Natural killer cell (primary cell): ENCODE data around the gene DENND1A. TPM values are rescaled to one million over a fixed set of nuclear protein-coding genes. Genes with fewer than 3 reads are reported as not detected.

Experiments
- ATAC-seq, 3 donors: fragments of 150-1000 bp in 2 of 3; fragments of 200-7000 bp in 1 of 3; cut with Tn5 transposase; 1 replicate in 1 of 3; 2 replicates in 2 of 3; pipeline ENCODE4 v1.10.0; 2021; ENCODE audit warnings: mild to moderate bottlenecking in 2 of 3, moderate library complexity in 2 of 3
- DNase-seq, 2 donors: peaks; one replicate each; pipeline versions ENCODE4 v3.0.0 to v3.0.0-alpha.2; 2013 to 2021; ENCODE audit warnings: mixed read lengths in 1 of 2
- H3K27ac ChIP-seq: one replicate; pipeline ENCODE4 v1.5.1; 2013; ENCODE audit warnings: mild to moderate bottlenecking, low read length
- H3K27me3 ChIP-seq: one replicate; pipeline ENCODE4 v1.6.1; 2013; ENCODE audit warnings: low read length; ENCODE audit not compliant: control insufficient read depth, insufficient read depth
- H3K36me3 ChIP-seq: one replicate; pipeline ENCODE4 v1.6.1; 2013; ENCODE audit warnings: low read length; ENCODE audit not compliant: control insufficient read depth, insufficient read depth
- H3K4me1 ChIP-seq: one replicate; pipeline ENCODE4 v1.6.1; 2013; ENCODE audit warnings: low read length; ENCODE audit not compliant: control insufficient read depth, insufficient read depth
- H3K4me3 ChIP-seq: one replicate; pipeline ENCODE4 v1.5.1; 2013; ENCODE audit warnings: low read length
- H3K9me3 ChIP-seq: one replicate; pipeline ENCODE4 v1.6.1; 2013; ENCODE audit warnings: low read length; ENCODE audit not compliant: control insufficient read depth, insufficient read depth
- H3K27ac Mint-ChIP-seq, 2 donors: one replicate each; pipeline ENCODE4 v1.8.0; 2022; ENCODE audit warnings: mild to moderate bottlenecking in 2 of 2, mixed read lengths in 2 of 2, moderate library complexity in 1 of 2
- H3K27me3 Mint-ChIP-seq, 2 donors: one replicate each; pipeline ENCODE4 v1.8.0; 2022; ENCODE audit warnings: low read depth in 2 of 2, mixed read lengths in 2 of 2
- H3K36me3 Mint-ChIP-seq: one replicate; pipeline ENCODE4 v1.8.0; 2022; ENCODE audit warnings: mixed read lengths
- H3K4me1 Mint-ChIP-seq, 2 donors: one replicate each; pipeline ENCODE4 v1.8.0; 2022; ENCODE audit warnings: mixed read lengths in 2 of 2
- H3K4me3 Mint-ChIP-seq: one replicate; pipeline ENCODE4 v1.8.0; 2022; ENCODE audit warnings: mild to moderate bottlenecking, moderate library complexity, mixed read lengths
- H3K9me3 Mint-ChIP-seq, 2 donors: one replicate each; pipeline ENCODE4 v1.8.0; 2022; ENCODE audit warnings: mixed read lengths in 2 of 2
- WGBS: methylation state at CpG from one replicate; pipeline ENCODE4 v1.1.7; 2013; ENCODE audit warnings: missing lambda C conversion rate; ENCODE audit not compliant: insufficient coverage; 5-methylcytosine and 5-hydroxymethylcytosine counted together
- intact Hi-C: fragments of 100-400 bp; cut with micrococcal nuclease; formaldehyde crosslinking; loops from one replicate; pipeline ENCODE4 v1.14.2; 2022
- total RNA-seq, 4 donors: library from RNA; stranded (reverse); fragments of 120-200 nt in 1 of 4; gene quantifications; one replicate each; pipeline versions ENCODE4 v1.2.3 to v1.2.4, GENCODE V29; 2013 to 2022
- TF ChIP-seq, protein P1 (sequence below): fragments of 200-600 bp; IDR thresholded peaks from one replicate; pipeline ENCODE4 v1.8.0; 2022; ENCODE audit warnings: antibody characterized with exemption

DENND1A gene
- total RNA-seq, 3 donors from 2014 or later (not counting 1 experiment from before 2014, with no cell fraction given): 27.8 to 37.6 (median 30.9) TPM

DNA sequence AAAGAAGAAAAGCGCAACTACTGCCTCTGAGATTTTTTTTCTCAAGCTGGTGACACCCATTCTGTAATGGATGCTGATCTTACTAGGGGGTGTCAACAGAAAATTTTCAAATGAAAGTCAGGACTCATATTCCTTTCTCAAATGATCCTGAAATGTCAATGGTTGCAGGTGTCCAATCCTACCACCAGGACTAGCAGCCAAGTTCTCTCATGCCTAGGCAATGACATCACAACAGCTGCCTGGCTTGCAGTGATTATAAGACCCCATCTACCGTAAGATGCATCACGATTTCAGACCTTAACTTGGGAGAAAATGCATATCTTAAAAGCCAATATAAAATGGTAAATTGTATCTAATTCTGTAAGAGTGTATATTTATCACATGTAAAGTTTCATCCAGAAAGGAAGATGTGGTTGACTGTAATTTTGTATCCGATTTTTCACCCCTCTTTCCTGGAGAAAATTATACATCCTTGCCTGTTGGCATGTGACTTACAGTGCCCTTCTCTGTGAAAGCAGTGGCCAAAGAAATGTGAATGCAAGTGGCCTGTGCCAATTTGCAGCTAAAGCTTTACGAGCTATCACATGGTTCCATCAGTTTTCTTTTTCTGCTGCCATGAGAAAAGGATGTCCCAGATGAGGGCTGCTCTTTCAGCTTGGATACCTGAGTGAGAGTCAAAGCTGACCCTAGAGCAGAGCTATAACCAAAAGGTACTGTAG, 104.4 kb downstream of the DENND1A start:
- Mint-ChIP-seq H3K36me3 (peaks cover 32% of the 10 kb centered on the region), H3K27me3 (no peaks in the 10 kb centered on the region), H3K4me1 (peaks cover 0 to 10% of the 10 kb centered on the region in 2 donors), H3K27ac (no peak overlapping the region), H3K4me3 (no peak overlapping the region), H3K9me3 (peaks cover 10 to 17% of the 10 kb centered on the region in 2 donors)
- Histone ChIP-seq H3K36me3 (no peaks in the 10 kb centered on the region), H3K27me3 (no peaks in the 10 kb centered on the region), H3K9me3 (peaks cover 8% of the 10 kb centered on the region), H3K4me3 (no peak overlapping the region), H3K27ac (no peak overlapping the region), H3K4me1 (no peaks in the 10 kb centered on the region)
- ATAC-seq: no peak
- DNase-seq: no peak
- TF ChIP-seq, protein P1, sequence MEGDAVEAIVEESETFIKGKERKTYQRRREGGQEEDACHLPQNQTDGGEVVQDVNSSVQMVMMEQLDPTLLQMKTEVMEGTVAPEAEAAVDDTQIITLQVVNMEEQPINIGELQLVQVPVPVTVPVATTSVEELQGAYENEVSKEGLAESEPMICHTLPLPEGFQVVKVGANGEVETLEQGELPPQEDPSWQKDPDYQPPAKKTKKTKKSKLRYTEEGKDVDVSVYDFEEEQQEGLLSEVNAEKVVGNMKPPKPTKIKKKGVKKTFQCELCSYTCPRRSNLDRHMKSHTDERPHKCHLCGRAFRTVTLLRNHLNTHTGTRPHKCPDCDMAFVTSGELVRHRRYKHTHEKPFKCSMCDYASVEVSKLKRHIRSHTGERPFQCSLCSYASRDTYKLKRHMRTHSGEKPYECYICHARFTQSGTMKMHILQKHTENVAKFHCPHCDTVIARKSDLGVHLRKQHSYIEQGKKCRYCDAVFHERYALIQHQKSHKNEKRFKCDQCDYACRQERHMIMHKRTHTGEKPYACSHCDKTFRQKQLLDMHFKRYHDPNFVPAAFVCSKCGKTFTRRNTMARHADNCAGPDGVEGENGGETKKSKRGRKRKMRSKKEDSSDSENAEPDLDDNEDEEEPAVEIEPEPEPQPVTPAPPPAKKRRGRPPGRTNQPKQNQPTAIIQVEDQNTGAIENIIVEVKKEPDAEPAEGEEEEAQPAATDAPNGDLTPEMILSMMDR: no peak
- intact Hi-C loops: no loop called here
- 96% methylated on average over 5 of the region's 5 CpGs for WGBS

DNA sequence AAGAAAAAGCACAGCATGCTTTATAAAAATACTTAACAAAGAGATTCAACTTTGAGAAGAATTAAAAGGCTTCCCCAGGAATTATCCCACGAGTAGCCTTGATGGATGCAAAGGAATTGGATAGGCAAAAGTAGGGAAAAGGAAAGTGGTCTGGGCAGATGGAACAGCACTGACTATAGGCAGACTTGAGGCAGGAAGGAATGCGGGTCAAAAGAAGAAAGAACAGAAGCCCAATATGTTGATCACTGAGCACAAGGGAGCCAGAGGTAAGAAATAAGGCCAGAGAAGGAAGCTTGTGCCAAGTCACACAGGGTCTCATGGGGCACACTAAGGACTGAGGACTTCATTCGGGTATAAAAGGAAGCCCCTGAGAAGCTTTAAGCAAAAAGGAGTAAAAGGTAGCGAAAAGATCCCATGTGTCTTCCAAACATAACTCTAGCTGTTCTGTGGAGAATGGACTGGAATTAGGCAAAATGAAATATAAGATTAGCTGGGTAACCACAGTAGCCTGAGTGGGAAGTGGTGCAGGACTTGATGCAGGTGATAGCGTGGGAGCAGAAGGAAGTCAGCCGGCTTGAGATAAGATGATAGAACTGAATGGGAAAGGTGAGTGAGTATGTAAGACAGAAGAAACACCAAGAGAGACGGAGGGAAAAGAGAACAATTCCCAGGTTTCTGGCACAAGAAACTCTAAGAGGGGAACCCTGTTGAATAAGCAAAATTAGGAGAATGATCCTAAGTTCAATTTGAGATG, 106.6 kb downstream of the DENND1A start:
- Mint-ChIP-seq H3K27me3 (no peaks in the 10 kb centered on the region), H3K4me1 (peaks cover 0 to 10% of the 10 kb centered on the region in 2 donors), H3K36me3 (peaks cover 12% of the 10 kb centered on the region), H3K4me3 (no peak overlapping the region), H3K27ac (no peak overlapping the region), H3K9me3 (peaks cover 5% of the 10 kb centered on the region in 2 donors)
- Histone ChIP-seq H3K9me3 (peaks cover 4% of the 10 kb centered on the region), H3K4me3 (no peak overlapping the region), H3K27me3 (no peaks in the 10 kb centered on the region), H3K4me1 (no peaks in the 10 kb centered on the region), H3K27ac (no peak overlapping the region), H3K36me3 (no peaks in the 10 kb centered on the region)
- intact Hi-C loops: no loop called here
- WGBS: 61% methylated on average over 7 of the region's 7 CpGs
- TF ChIP-seq, protein P1: no peak
- no peak for ATAC-seq
- DNase-seq: no peak

DNA sequence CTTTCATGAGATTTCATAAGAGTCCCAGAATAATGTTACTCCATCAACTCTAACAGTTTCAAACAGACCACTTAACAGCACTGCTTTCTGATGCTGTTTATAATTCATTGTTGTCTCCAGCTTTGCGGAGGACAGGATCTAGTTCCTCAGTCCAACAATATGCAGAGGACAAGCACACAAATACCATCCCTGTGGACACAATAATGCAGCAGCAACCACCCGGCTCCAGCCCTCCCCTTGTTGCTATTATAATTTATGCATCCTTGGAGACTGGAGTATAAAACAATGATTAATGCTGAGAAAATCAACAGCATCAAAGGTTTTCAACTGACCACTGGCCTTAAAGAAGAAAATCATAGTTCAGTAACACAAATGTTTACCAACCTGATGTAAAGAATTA, 108.3 kb downstream of the DENND1A start:
- Histone ChIP-seq H3K27me3 (no peaks in the 10 kb centered on the region), H3K4me1 (no peaks in the 10 kb centered on the region), H3K9me3 (no peaks in the 10 kb centered on the region), H3K36me3 (no peaks in the 10 kb centered on the region), H3K27ac (no peak overlapping the region), H3K4me3 (no peak overlapping the region)
- ATAC-seq (no peak), DNase-seq (no peak)
- Mint-ChIP-seq H3K27ac (no peak overlapping the region), H3K4me3 (no peak overlapping the region), H3K4me1 (peaks cover 4 to 17% of the 10 kb centered on the region in 2 donors), H3K9me3 (no peaks in the 10 kb centered on the region), H3K36me3 (no peaks in the 10 kb centered on the region), H3K27me3 (no peaks in the 10 kb centered on the region)
- WGBS: 95% methylated on average over 1 of the region's 2 CpGs
- intact Hi-C loops: no loop called here
- TF ChIP-seq, protein P1: no peak
